ENCODE results near the gene SMOC2. TPM values are rescaled to one million over a fixed set of nuclear protein-coding genes. Genes with fewer than 3 reads are reported as not detected.

Gene SMOC2
- total RNA-seq, 3 donors from 2014 or later (not counting 1 experiment from before 2014, with no cell fraction given): not detected

DNA sequence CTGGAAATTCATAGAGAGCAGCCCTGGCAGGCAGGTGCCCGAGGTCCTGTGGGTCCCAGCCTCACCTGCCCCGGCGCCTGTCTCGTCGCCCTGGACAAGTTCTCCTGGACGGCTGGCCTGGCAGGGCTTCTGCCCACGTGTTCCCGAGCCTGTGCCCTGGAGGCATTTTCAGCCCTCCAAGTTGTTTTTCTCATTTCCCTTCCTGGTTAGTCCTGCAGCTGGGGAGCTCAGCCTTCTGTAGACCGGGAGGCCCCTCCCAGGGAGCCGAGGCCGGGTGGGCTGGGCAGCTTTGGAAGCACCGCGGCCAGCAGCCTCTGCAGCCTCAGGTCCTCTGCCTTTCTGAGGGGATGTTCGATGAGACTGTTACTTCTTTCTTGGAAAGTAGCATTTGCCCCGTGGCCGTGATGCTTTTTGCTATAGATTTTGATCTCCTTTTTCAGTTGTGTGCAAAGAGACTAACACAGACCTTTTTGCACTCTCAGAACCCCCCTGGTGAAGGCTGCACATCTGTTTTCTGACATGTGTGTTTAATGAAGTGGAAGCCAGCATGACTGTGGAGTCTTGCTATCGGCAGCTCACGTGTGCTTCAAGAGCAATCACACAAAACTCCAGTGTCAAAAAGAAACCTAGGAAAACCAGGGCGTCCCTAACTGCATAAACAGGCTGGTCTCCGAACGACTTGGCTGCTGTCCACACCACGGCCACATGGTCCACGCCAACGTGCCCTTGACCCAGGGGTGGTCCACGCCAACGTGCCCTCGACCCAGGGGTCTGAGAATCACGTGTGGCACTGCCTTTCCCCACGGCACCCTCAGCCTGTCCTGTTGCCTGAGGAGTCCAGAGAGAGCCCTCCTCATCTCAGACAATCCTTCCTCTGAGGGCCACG lies 207.5 kb downstream of the SMOC2 start:
- 68% methylated on average over 30 of the region's 30 CpGs for WGBS (ENCODE audit: insufficient coverage)
- Histone ChIP-seq H3K27ac (ENCODE audit: low read length) (no peak overlapping the region), H3K27me3 (ENCODE audit: control insufficient read depth, insufficient read depth, low read length) (no peaks in the 10 kb centered on the region), H3K36me3 (ENCODE audit: control insufficient read depth, insufficient read depth, low read length) (no peaks in the 10 kb centered on the region), H3K4me3 (ENCODE audit: low read length) (no peak overlapping the region), H3K4me1 (ENCODE audit: control insufficient read depth, insufficient read depth, low read length) (no peaks in the 10 kb centered on the region), H3K9me3 (ENCODE audit: control insufficient read depth, insufficient read depth, low read length) (no peaks in the 10 kb centered on the region)
- no peaks in the 10 kb centered on the region for H3K36me3 Mint-ChIP-seq
- H3K4me3 Mint-ChIP-seq: no peak overlapping the region
- DNase-seq: no peak
- H3K27me3 Mint-ChIP-seq (ENCODE audit: low read depth in 2 of 2): peaks cover 12 to 24% of the 10 kb centered on the region in 2 donors
- intact Hi-C loops (cut with micrococcal nuclease): no loop called here
- peaks cover 0 to 4% of the 10 kb centered on the region in 2 donors for H3K4me1 Mint-ChIP-seq
- TF ChIP-seq, protein P1, sequence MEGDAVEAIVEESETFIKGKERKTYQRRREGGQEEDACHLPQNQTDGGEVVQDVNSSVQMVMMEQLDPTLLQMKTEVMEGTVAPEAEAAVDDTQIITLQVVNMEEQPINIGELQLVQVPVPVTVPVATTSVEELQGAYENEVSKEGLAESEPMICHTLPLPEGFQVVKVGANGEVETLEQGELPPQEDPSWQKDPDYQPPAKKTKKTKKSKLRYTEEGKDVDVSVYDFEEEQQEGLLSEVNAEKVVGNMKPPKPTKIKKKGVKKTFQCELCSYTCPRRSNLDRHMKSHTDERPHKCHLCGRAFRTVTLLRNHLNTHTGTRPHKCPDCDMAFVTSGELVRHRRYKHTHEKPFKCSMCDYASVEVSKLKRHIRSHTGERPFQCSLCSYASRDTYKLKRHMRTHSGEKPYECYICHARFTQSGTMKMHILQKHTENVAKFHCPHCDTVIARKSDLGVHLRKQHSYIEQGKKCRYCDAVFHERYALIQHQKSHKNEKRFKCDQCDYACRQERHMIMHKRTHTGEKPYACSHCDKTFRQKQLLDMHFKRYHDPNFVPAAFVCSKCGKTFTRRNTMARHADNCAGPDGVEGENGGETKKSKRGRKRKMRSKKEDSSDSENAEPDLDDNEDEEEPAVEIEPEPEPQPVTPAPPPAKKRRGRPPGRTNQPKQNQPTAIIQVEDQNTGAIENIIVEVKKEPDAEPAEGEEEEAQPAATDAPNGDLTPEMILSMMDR (IDR thresholded peaks at IDR 0.05): no peak
- ATAC-seq: no peak
- no peak overlapping the region for H3K27ac Mint-ChIP-seq
- no peaks in the 10 kb centered on the region for H3K9me3 Mint-ChIP-seq

DNA sequence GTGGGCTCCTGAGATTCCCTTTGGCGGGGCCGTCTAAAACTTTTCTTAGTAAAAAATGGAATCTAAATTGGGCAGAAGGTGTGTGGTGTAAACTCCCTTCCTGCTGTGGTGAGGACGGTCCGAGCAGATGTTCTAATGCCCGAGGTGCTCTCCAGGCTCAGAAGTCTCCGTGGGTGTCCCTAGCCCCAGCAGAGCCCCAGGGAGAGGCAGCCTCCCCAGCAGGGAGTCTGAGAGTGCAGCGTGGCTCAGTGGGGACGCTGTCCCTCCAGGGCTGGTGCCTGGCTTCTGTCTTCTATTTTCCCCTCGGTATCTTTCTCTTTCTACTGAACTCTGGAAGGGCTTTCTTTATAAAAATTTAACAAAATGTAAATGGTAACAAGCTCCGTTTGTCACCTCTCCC lies 208.2 kb downstream of the SMOC2 start:
- Mint-ChIP-seq H3K9me3 (no peaks in the 10 kb centered on the region), H3K27ac (no peak overlapping the region), H3K4me3 (no peak overlapping the region), H3K27me3 (ENCODE audit: low read depth in 2 of 2) (peaks cover 12 to 24% of the 10 kb centered on the region in 2 donors), H3K4me1 (peaks cover 0 to 4% of the 10 kb centered on the region in 2 donors), H3K36me3 (no peaks in the 10 kb centered on the region)
- H3K4me1 ChIP-seq (ENCODE audit: control insufficient read depth, insufficient read depth, low read length): no peaks in the 10 kb centered on the region
- no peaks in the 10 kb centered on the region for H3K27me3 ChIP-seq (ENCODE audit: control insufficient read depth, insufficient read depth, low read length)
- intact Hi-C loops (cut with micrococcal nuclease): no loop called here
- no peak overlapping the region for H3K4me3 ChIP-seq (ENCODE audit: low read length)
- H3K36me3 ChIP-seq (ENCODE audit: control insufficient read depth, insufficient read depth, low read length): no peaks in the 10 kb centered on the region
- 34% methylated on average over 10 of the region's 10 CpGs for WGBS (ENCODE audit: insufficient coverage)
- TF ChIP-seq, protein P1 (IDR thresholded peaks at IDR 0.05): no peak
- DNase-seq (no peak), ATAC-seq (no peak)
- no peaks in the 10 kb centered on the region for H3K9me3 ChIP-seq (ENCODE audit: control insufficient read depth, insufficient read depth, low read length)
- no peak overlapping the region for H3K27ac ChIP-seq (ENCODE audit: low read length)

DNA sequence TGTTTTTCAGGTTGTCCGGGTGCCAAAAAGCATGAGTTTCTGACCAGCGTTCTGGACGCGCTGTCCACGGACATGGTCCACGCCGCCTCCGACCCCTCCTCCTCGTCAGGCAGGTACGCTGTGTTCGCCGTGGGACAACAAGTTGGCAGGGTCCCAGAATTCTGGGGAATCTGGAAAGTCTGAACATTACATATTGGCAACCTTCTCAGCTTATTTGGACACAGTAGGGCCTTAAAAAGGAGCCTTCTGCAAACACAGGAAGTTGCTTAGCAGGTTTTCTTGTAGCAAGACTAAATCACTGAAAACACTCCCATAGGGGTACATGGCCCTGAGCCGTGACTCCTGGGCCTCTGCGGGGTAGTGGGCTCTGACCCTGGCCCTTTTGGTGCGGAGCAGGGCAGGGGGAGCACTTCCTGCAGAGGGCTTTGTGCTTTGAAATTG lies 209.7 kb downstream of the SMOC2 start:
- H3K36me3 ChIP-seq (ENCODE audit: control insufficient read depth, insufficient read depth, low read length): no peaks in the 10 kb centered on the region
- 89% methylated on average over 15 of the region's 15 CpGs for WGBS (ENCODE audit: insufficient coverage)
- DNase-seq (no peak), ATAC-seq (no peak)
- intact Hi-C loops (cut with micrococcal nuclease): no loop called here
- H3K27me3 ChIP-seq (ENCODE audit: control insufficient read depth, insufficient read depth, low read length): no peaks in the 10 kb centered on the region
- H3K27ac ChIP-seq (ENCODE audit: low read length): no peak overlapping the region
- peaks cover 0 to 4% of the 10 kb centered on the region in 2 donors for H3K4me1 Mint-ChIP-seq
- H3K9me3 ChIP-seq (ENCODE audit: control insufficient read depth, insufficient read depth, low read length): no peaks in the 10 kb centered on the region
- H3K9me3 Mint-ChIP-seq: no peaks in the 10 kb centered on the region
- peaks cover 12 to 24% of the 10 kb centered on the region in 2 donors for H3K27me3 Mint-ChIP-seq (ENCODE audit: low read depth in 2 of 2)
- H3K4me1 ChIP-seq (ENCODE audit: control insufficient read depth, insufficient read depth, low read length): no peaks in the 10 kb centered on the region
- no peak overlapping the region for H3K27ac Mint-ChIP-seq
- H3K36me3 Mint-ChIP-seq: no peaks in the 10 kb centered on the region
- TF ChIP-seq, protein P1 (IDR thresholded peaks at IDR 0.05): no peak
- H3K4me3 ChIP-seq (ENCODE audit: low read length): no peak overlapping the region
- H3K4me3 Mint-ChIP-seq: no peak overlapping the region
